C4-2B (cell line): ENCODE measurements around the gene RIPOR2.

Experiments used
- H3K27ac ChIP-seq: fragments of 450-650 bp; 2 replicates; pipeline ENCODE4 v1.5.1; 2017
- CTCF ChIP-seq: fragments of 450-650 bp; conservative IDR thresholded peaks from 2 replicates; pipeline ENCODE4 v1.5.1; 2017; ENCODE audit warnings: mild to moderate bottlenecking
- ZFX ChIP-seq: fragments of 450-650 bp; IDR thresholded peaks from 2 replicates; pipeline ENCODE4 v1.6.1; 2017

The RIPOR2 gene

GRCh38 chr6:24890471-24890870 lies 45.3 kb downstream of the RIPOR2 start:
- TF ChIP-seq CTCF (no peak), ZFX (no peak)

GRCh38 chr6:24888715-24889370 lies 46.9 kb downstream of the RIPOR2 start:
- TF ChIP-seq CTCF = no peak
- no peak for TF ChIP-seq ZFX
- no peak overlapping the region for H3K27ac ChIP-seq

More at GRCh38 chr6:24890471-24890870, 45.3 kb downstream of the RIPOR2 start:
- H3K27ac ChIP-seq = no peak overlapping the region

GRCh38 chr6:24887545-24888140 lies 48.1 kb downstream of the RIPOR2 start:
- TF ChIP-seq CTCF (no peak), ZFX (no peak)
- no peak overlapping the region for H3K27ac ChIP-seq

GRCh38 chr6:24883618-24884017 lies 52.1 kb downstream of the RIPOR2 start:
- TF ChIP-seq CTCF (no peak), ZFX (no peak)
- no peak overlapping the region for H3K27ac ChIP-seq

GRCh38 chr6:24882835-24883555 lies 52.8 kb downstream of the RIPOR2 start:
- no peak overlapping the region for H3K27ac ChIP-seq
- TF ChIP-seq CTCF = no peak
- no peak for TF ChIP-seq ZFX

GRCh38 chr6:24882295-24882694 lies 53.5 kb downstream of the RIPOR2 start:
- no peak overlapping the region for H3K27ac ChIP-seq

More at GRCh38 chr6:24882295-24882694, 53.5 kb downstream of the RIPOR2 start:
- TF ChIP-seq ZFX = no peak
- TF ChIP-seq CTCF = no peak
